ENCODE data around the gene OLFML2A.
A peak's percentile ranks its signal among the peaks of the same experiment; 100 is the strongest.

Gene OLFML2A

GRCh38 chr9:124747065-124747464 lies 29.9 kb upstream of the OLFML2A start:
- no peaks in the 10 kb centered on the region for H3K9me3 ChIP-seq (ENCODE audit: control insufficient read depth in 1 of 2, low read length in 2 of 2)
- no peak overlapping the region for H3K4me3 ChIP-seq (ENCODE audit: low read depth in 1 of 2, low read length in 2 of 2)
- no peaks in the 10 kb centered on the region for H3K4me1 ChIP-seq (ENCODE audit: control insufficient read depth in 1 of 2, insufficient read depth in 2 of 2, low read length in 2 of 2)
- H3K27me3 ChIP-seq (ENCODE audit: low read depth, low read length), result no peaks in the 10 kb centered on the region
- no peak overlapping the region for H3K27ac ChIP-seq (ENCODE audit: low read length)
- H3K36me3 ChIP-seq (ENCODE audit: control insufficient read depth in 1 of 2, insufficient read depth in 2 of 2, low read length in 2 of 2), result no peaks in the 10 kb centered on the region

- Histone ChIP-seq H3K4me1 (ENCODE audit: control insufficient read depth in 1 of 2, insufficient read depth in 2 of 2, low read length in 2 of 2) (no peaks in the 10 kb centered on the region), H3K4me3 (ENCODE audit: low read depth in 1 of 2, low read length in 2 of 2) (no peak overlapping the region), H3K36me3 (ENCODE audit: control insufficient read depth in 1 of 2, insufficient read depth in 2 of 2, low read length in 2 of 2) (no peaks in the 10 kb centered on the region), H3K9me3 (ENCODE audit: control insufficient read depth in 1 of 2, low read length in 2 of 2) (no peaks in the 10 kb centered on the region), H3K27me3 (ENCODE audit: low read depth, low read length) (no peaks in the 10 kb centered on the region), H3K27ac (ENCODE audit: low read length) (no peak overlapping the region)
Measured at GRCh38 chr9:124749284-124749683, 27.6 kb upstream of the OLFML2A start.

DNA sequence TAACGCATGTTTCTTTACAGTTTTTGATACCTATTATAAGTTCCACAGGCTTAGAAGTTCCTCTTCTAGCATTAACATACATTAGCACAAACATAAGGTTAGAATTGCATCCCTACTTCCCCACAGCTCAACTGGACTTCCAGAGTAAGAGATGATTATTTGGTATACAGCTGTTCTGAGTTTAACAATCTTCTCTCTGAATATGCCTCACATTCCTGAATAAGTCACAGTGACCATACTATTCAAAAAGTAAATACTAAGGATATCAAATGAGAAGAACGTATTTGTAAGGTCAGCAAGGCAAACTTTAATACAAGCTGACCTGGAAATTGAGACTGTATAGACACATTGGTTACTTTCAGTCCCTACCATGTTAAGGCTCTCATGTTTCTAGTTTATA lies 27.2 kb upstream of the OLFML2A start:
- Histone ChIP-seq H3K27ac (ENCODE audit: low read length) (no peak overlapping the region), H3K4me1 (ENCODE audit: control insufficient read depth in 1 of 2, insufficient read depth in 2 of 2, low read length in 2 of 2) (no peaks in the 10 kb centered on the region), H3K27me3 (ENCODE audit: low read depth, low read length) (no peaks in the 10 kb centered on the region), H3K36me3 (ENCODE audit: control insufficient read depth in 1 of 2, insufficient read depth in 2 of 2, low read length in 2 of 2) (no peaks in the 10 kb centered on the region), H3K4me3 (ENCODE audit: low read depth in 1 of 2, low read length in 2 of 2) (no peak overlapping the region), H3K9me3 (ENCODE audit: control insufficient read depth in 1 of 2, low read length in 2 of 2) (no peaks in the 10 kb centered on the region)

DNA sequence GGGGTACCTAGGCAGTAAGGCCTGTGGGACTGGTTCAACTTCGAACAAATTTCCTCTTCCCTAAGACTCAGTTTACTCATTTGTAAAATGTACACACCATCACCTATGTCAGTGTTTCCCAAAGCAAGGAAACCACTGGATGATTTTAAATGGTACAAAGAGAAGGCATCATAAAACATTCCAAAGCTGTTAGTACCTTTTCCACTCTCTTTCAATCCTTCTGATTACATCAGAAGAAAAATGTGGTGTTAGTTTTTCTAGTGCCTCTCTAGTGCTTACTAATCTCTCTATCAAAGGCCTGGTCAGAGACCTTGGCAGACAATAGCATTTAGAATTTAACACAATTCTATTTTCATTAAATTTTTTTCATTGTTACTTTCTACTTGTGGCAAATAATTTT lies 24.0 kb upstream of the OLFML2A start:
- Histone ChIP-seq H3K27ac (ENCODE audit: low read length) (no peak overlapping the region), H3K27me3 (ENCODE audit: low read depth, low read length) (no peaks in the 10 kb centered on the region), H3K36me3 (ENCODE audit: control insufficient read depth in 1 of 2, insufficient read depth in 2 of 2, low read length in 2 of 2) (no peaks in the 10 kb centered on the region), H3K4me3 (ENCODE audit: low read depth in 1 of 2, low read length in 2 of 2) (no peak overlapping the region), H3K4me1 (ENCODE audit: control insufficient read depth in 1 of 2, insufficient read depth in 2 of 2, low read length in 2 of 2) (peaks cover 0 to 6% of the 10 kb centered on the region in 2 donors), H3K9me3 (ENCODE audit: control insufficient read depth in 1 of 2, low read length in 2 of 2) (no peaks in the 10 kb centered on the region)

DNA sequence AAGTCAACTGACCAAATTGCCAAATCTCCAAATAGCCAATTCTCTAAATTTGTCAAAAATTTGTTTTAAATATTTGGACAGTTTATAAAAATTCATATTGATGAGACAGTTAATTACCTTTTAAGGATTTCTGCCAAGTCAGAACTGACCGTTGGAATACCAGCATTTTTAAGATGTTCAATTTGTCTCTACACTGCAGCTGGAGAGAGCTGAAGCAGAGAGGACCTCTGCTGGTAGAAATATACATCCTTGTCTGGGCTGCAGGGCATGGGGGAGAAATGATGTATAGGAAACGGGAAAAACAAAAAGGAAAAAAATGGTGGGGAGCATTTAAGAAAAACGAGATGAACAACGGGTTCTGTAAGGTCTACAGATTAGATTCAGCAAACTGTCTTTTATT lies 22.6 kb upstream of the OLFML2A start:
- H3K9me3 ChIP-seq (ENCODE audit: control insufficient read depth in 1 of 2, low read length in 2 of 2), result no peaks in the 10 kb centered on the region
- H3K4me3 ChIP-seq (ENCODE audit: low read depth in 1 of 2, low read length in 2 of 2), result no peak overlapping the region
- H3K36me3 ChIP-seq (ENCODE audit: control insufficient read depth in 1 of 2, insufficient read depth in 2 of 2, low read length in 2 of 2), result no peaks in the 10 kb centered on the region
- H3K27ac ChIP-seq (ENCODE audit: low read length), result no peak overlapping the region
- peaks cover 0 to 6% of the 10 kb centered on the region in 2 donors for H3K4me1 ChIP-seq (ENCODE audit: control insufficient read depth in 1 of 2, insufficient read depth in 2 of 2, low read length in 2 of 2)
- no peaks in the 10 kb centered on the region for H3K27me3 ChIP-seq (ENCODE audit: low read depth, low read length)

- H3K9me3 ChIP-seq (ENCODE audit: control insufficient read depth in 1 of 2, low read length in 2 of 2), result no peaks in the 10 kb centered on the region
- no peak overlapping the region for H3K4me3 ChIP-seq (ENCODE audit: low read depth in 1 of 2, low read length in 2 of 2)
- no peaks in the 10 kb centered on the region for H3K27me3 ChIP-seq (ENCODE audit: low read depth, low read length)
- H3K4me1 ChIP-seq (ENCODE audit: control insufficient read depth in 1 of 2, insufficient read depth in 2 of 2, low read length in 2 of 2), result peaks cover 0 to 6% of the 10 kb centered on the region in 2 donors
- H3K27ac ChIP-seq (ENCODE audit: low read length), result no peak overlapping the region
- no peaks in the 10 kb centered on the region for H3K36me3 ChIP-seq (ENCODE audit: control insufficient read depth in 1 of 2, insufficient read depth in 2 of 2, low read length in 2 of 2)
Measured at GRCh38 chr9:124755061-124755460, 21.9 kb upstream of the OLFML2A start.

GRCh38 chr9:124756011-124756410 lies 20.9 kb upstream of the OLFML2A start:
- Histone ChIP-seq H3K27me3 (ENCODE audit: low read depth, low read length) (no peaks in the 10 kb centered on the region), H3K9me3 (ENCODE audit: control insufficient read depth in 1 of 2, low read length in 2 of 2) (no peaks in the 10 kb centered on the region), H3K4me3 (ENCODE audit: low read depth in 1 of 2, low read length in 2 of 2) (no peak overlapping the region), H3K36me3 (ENCODE audit: control insufficient read depth in 1 of 2, insufficient read depth in 2 of 2, low read length in 2 of 2) (no peaks in the 10 kb centered on the region), H3K27ac (ENCODE audit: low read length) (no peak overlapping the region), H3K4me1 (ENCODE audit: control insufficient read depth in 1 of 2, insufficient read depth in 2 of 2, low read length in 2 of 2) (peaks cover 0 to 6% of the 10 kb centered on the region in 2 donors)

DNA sequence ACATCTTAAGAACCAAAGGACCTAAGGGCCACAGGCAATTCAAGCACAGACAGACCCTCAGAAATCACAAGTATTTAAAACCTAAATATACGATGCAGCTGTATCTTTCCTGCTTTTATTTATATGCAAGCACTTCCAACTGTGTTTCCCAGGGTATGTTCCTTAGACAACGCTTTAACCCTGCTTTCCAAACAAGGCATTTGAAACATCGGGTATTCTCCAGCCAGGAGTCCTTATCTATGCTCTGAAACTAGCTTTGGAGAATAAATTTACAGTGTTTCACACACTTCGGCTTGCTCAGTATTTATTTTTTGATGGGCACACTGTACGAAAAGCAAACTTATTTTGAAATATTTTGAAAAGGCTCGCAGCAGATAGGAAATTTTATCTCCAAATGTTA lies 19.3 kb upstream of the OLFML2A start:
- Histone ChIP-seq H3K27me3 (ENCODE audit: low read depth, low read length) (no peaks in the 10 kb centered on the region), H3K4me3 (ENCODE audit: low read depth in 1 of 2, low read length in 2 of 2) (peak overlapping the region; percentile 2 to 8), H3K9me3 (ENCODE audit: control insufficient read depth in 1 of 2, low read length in 2 of 2) (no peaks in the 10 kb centered on the region), H3K36me3 (ENCODE audit: control insufficient read depth in 1 of 2, insufficient read depth in 2 of 2, low read length in 2 of 2) (no peaks in the 10 kb centered on the region), H3K27ac (ENCODE audit: low read length) (no peak overlapping the region), H3K4me1 (ENCODE audit: control insufficient read depth in 1 of 2, insufficient read depth in 2 of 2, low read length in 2 of 2) (peaks cover 0 to 6% of the 10 kb centered on the region in 2 donors)

DNA sequence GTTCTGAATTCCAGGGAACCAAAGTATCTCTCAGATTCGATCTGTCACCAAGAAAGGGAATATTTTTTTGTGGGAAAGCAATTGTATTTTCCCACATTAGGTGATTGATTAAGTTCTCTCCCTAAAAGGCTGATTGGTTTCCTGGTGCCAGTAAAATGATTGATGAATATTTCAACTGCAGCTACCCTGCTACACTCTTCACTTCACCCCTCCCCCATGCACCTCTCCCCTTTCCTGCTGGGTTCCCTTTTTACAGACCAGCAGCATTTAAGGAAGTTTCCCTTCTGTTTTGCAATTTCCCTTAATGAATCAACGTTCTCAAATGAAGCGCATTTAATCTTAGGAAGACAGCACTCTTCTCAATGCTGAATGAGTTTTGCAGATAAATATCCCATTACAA lies 18.9 kb upstream of the OLFML2A start:
- Histone ChIP-seq H3K4me1 (ENCODE audit: control insufficient read depth in 1 of 2, insufficient read depth in 2 of 2, low read length in 2 of 2) (peaks cover 0 to 6% of the 10 kb centered on the region in 2 donors), H3K27ac (ENCODE audit: low read length) (no peak overlapping the region), H3K9me3 (ENCODE audit: control insufficient read depth in 1 of 2, low read length in 2 of 2) (no peaks in the 10 kb centered on the region), H3K4me3 (ENCODE audit: low read depth in 1 of 2, low read length in 2 of 2) (peak overlapping the region; percentile 2 to 8), H3K36me3 (ENCODE audit: control insufficient read depth in 1 of 2, insufficient read depth in 2 of 2, low read length in 2 of 2) (no peaks in the 10 kb centered on the region), H3K27me3 (ENCODE audit: low read depth, low read length) (no peaks in the 10 kb centered on the region)

DNA sequence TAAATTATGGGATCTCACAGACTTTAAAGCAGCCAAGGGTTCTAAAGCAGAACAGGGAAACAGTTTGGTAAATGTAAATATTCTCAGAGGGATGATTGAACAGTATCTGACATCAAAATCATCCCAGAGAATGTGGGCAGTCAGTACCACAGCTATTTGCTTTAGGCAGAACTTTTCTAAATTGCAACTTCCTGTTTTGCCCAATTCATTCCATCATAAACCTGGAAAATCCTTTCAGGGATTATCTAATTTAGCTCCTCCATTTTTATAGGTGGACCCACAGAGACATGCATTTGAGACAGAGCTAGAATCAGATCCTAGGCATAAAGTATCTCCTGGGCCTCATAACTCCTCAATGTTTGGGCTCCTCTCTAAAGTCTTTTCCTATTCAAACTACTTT lies 18.2 kb upstream of the OLFML2A start:
- no peaks in the 10 kb centered on the region for H3K36me3 ChIP-seq (ENCODE audit: control insufficient read depth in 1 of 2, insufficient read depth in 2 of 2, low read length in 2 of 2)
- H3K4me3 ChIP-seq (ENCODE audit: low read depth in 1 of 2, low read length in 2 of 2), result no peak overlapping the region
- no peaks in the 10 kb centered on the region for H3K27me3 ChIP-seq (ENCODE audit: low read depth, low read length)
- H3K9me3 ChIP-seq (ENCODE audit: control insufficient read depth in 1 of 2, low read length in 2 of 2), result no peaks in the 10 kb centered on the region
- peaks cover 0 to 6% of the 10 kb centered on the region in 2 donors for H3K4me1 ChIP-seq (ENCODE audit: control insufficient read depth in 1 of 2, insufficient read depth in 2 of 2, low read length in 2 of 2)
- no peak overlapping the region for H3K27ac ChIP-seq (ENCODE audit: low read length)

DNA sequence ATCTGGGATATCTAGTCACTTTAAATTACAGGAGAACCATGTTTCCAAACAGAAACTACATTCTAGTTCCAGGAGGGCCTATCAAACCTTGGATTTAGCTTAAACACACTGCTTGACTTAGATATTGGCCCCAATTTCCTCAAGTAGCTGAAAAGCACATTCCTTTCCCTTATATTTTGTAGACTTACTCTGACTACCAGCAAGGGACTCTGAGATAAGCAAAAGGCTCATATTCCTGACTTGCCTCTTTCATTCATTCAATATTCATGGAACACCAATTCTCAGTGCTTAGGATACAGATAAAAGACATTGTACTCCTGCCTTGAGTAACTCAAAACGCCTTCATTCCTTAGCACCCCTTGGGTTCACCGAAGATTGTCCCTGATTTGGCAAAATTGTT lies 17.6 kb upstream of the OLFML2A start:
- Histone ChIP-seq H3K27me3 (ENCODE audit: low read depth, low read length) (no peaks in the 10 kb centered on the region), H3K4me3 (ENCODE audit: low read depth in 1 of 2, low read length in 2 of 2) (no peak overlapping the region)

DNA sequence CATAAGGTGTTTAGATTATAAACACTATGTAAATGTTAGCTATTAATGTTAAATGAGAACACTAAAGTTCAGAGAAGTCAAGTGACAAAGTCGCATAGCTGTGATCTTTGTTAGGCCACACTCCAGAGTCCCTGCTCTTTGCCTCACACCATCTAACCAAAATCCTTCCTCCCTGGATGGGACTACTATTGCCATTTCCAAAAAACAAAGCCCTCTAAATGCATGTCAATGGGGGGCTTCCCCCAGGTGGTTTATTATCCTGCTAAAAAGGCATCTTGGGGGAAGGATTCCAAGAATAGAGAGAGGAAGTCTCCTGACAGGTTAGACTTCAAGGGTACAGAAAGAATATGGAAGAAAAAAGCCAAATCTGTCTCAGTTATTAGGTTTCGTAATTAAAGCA lies 16.2 kb upstream of the OLFML2A start:
- Histone ChIP-seq H3K9me3 (ENCODE audit: control insufficient read depth in 1 of 2, low read length in 2 of 2) (no peaks in the 10 kb centered on the region), H3K4me3 (ENCODE audit: low read depth in 1 of 2, low read length in 2 of 2) (no peak overlapping the region), H3K27me3 (ENCODE audit: low read depth, low read length) (no peaks in the 10 kb centered on the region), H3K27ac (ENCODE audit: low read length) (no peak overlapping the region), H3K36me3 (ENCODE audit: control insufficient read depth in 1 of 2, insufficient read depth in 2 of 2, low read length in 2 of 2) (no peaks in the 10 kb centered on the region), H3K4me1 (ENCODE audit: control insufficient read depth in 1 of 2, insufficient read depth in 2 of 2, low read length in 2 of 2) (peaks cover 0 to 6% of the 10 kb centered on the region in 2 donors)

More for the DNA sequence above, 17.6 kb upstream of the OLFML2A start:
- Histone ChIP-seq H3K27ac (ENCODE audit: low read length) (no peak overlapping the region), H3K36me3 (ENCODE audit: control insufficient read depth in 1 of 2, insufficient read depth in 2 of 2, low read length in 2 of 2) (no peaks in the 10 kb centered on the region), H3K4me1 (ENCODE audit: control insufficient read depth in 1 of 2, insufficient read depth in 2 of 2, low read length in 2 of 2) (peaks cover 0 to 6% of the 10 kb centered on the region in 2 donors), H3K9me3 (ENCODE audit: control insufficient read depth in 1 of 2, low read length in 2 of 2) (no peaks in the 10 kb centered on the region)
